GM19023 (cell line): ENCODE measurements around the gene TUBGCP6.

Experiments used
- ATAC-seq: cut with Tn5 transposase; IDR thresholded peaks from one replicate; pipeline ENCODE4 v1.9.1; 2021; ENCODE audit warnings: mild to moderate bottlenecking, moderate library complexity; ENCODE audit not compliant: unreplicated experiment

TUBGCP6 gene

DNA sequence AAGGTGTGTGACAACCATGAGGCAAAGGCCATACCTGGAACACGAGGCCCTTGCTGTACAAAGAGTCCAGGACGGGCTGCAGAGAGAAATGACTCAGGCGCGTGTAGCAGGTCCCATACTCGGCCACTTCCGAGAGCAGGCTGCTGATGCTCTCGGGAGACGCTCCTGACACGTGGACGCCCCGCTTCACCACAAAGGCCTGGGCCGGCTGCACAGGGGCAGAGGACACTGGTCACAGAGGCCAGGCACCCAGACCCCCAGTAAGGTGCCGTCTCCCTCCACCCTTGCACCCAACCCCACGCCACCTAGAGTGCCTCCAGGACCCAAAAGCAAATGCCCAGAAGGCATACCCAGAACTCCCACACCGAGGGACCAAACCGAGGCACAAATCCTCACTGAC, 15.5 kb downstream of the TUBGCP6 start:
- no peak for ATAC-seq

DNA sequence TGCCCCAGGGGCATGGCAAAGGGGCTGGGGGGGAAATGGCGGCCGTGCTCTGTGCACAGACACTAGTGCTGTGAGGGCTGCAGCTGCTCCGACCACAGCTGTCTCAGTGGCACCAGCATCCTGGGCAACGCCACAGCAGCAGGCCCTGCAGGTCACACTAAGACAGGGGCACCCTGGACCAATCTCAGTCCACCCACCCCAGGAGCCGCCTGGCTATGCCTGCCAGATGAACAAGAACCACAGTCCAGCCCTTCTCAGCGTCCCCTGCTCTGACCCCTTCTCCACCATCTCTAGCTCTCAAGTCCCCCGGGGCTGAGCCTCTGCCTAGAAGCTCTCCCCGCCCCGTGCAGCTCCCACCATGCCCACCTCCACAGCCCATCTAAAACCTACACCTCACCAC, 16.5 kb downstream of the TUBGCP6 start:
- no peak for ATAC-seq

DNA sequence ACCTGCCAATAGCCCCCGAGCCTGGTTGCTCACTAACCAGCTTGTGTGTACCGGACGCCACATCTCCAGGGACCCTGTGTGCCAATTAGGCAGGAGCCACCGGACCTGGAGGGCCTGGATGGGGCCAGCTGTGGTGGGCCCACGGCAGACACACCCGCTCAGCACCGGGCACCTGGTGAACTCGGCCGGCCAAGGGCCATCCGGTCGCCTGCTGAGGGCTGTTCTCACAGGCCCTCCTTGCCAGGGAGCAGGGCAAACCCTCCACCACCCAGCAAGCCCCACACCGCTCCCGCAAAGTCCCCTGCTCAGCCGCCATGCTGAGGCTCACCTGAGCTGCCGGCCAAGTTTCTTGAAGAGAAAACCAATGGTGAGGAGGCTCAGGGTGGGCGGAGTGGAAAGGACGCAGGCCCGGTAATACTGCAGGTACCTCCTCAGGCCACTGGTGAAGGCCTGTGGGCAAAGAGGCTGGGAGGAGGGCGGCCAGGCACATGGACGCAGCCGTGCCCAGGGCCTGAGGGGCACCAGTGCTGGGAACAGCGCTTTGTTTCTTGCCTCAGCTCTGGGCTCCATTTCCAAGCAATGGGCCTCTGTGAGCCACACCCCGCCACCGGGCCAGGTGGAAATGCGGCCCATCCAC, 17.1 kb downstream of the TUBGCP6 start:
- no peak for ATAC-seq

- no peak for ATAC-seq
These were observed 18.0 kb downstream of the TUBGCP6 start for GRCh38 chr22:50226875-50227165.

DNA sequence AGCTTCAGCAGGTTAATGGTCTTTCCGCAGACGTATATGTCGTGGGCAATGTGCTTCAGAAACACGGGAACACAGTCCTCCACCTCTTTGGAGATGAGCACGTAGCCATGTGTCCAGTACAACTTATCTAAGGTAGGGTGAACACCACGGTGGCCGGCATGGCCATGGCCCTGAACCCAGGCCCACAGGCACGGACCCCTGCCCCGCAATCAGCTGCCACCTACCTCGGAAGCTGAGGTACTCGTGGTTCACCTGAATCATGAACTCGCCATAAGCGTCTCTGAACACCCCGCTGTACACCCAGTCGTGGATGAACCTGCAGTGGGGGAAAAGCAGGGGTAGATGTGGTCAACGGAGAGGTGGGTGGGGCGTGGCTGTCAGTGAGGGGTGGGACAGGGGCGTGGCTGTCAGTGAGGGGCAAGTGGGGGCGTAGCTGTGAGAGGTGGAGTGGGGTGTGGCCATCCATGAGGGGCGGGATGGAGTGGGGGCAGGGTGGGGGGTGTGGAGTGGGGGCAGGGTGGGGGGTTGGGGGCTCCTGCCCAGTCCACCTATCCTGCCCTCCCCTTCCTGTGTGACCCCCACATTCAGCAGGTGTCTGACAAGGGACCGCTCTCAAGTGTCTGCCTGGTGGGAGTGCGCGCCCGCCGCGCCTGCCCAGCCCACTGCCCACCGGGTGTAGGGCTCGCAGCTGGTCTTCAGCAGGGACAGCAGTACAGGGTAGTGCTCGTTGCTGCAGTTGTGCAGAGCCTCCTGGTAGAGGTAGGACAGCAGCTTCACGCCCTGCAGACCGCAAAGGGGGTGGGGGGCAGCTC, 18.6 kb downstream of the TUBGCP6 start:
- ATAC-seq = no peak

DNA sequence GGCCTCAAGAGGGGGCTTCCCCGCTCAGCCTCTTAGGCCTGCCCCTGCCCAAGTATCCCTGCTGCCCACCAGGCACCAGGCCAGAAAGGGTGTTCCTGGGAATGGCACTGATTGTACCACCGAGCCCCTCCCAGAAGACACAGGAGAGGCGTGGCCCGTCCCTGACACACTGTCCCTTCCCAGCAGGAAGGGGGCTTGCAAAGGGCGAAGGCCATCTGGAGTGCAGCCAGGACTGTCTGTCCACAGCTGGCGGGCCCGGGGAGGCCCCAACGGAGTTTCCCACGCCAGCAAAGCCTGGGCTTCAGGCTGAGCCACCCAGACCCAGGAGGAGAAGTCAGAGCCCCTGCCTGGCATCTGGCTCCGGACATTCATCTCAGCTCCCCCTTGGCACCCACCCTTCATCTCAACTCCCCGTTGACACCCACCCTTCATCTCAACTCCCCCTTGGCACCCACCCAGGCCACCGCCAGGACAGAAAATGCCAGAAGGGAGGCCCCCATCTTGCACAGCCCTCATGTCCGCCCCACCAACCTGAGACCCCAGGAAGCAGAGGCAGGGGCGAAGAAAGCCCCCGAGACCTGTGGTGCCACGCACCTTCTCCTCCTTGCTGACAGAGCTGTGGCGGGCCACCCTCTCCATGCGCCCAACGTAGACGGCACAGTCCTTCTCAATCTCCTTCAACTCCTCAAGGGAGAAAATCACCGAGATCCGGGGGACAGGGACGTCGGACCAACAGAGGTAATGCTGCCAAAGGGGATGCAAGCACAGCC, 19.4 kb downstream of the TUBGCP6 start:
- no peak for ATAC-seq

GRCh38 chr22:50224071-50224470, 20.8 kb downstream of the TUBGCP6 start:
- ATAC-seq = no peak

DNA sequence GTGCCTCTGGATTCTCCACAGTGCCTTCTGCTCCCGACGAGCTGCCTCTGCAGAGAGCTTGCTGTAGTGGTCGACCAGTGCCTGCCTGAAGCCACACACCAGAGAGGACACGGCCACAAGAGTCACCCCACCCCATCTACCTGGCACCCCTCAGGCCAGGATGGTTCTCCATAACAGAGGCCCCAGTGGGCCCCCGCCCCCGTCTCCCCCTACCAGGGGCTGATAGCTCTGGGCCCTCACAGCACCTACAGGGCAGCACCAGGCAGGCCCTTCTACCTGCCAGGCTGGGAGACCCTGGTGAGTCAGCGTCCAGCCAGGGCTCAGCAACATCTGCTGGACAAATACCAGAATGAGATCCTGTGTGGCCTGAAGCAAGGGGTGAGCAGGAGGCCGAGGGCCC, 22.3 kb downstream of the TUBGCP6 start:
- no peak for ATAC-seq

- ATAC-seq = no peak
These were observed 23.2 kb downstream of the TUBGCP6 start for GRCh38 chr22:50221410-50222300.

GRCh38 chr22:50220603-50221409, 24.0 kb downstream of the TUBGCP6 start:
- no peak for ATAC-seq

GRCh38 chr22:50219800-50220602, 24.8 kb downstream of the TUBGCP6 start:
- ATAC-seq = no peak

DNA sequence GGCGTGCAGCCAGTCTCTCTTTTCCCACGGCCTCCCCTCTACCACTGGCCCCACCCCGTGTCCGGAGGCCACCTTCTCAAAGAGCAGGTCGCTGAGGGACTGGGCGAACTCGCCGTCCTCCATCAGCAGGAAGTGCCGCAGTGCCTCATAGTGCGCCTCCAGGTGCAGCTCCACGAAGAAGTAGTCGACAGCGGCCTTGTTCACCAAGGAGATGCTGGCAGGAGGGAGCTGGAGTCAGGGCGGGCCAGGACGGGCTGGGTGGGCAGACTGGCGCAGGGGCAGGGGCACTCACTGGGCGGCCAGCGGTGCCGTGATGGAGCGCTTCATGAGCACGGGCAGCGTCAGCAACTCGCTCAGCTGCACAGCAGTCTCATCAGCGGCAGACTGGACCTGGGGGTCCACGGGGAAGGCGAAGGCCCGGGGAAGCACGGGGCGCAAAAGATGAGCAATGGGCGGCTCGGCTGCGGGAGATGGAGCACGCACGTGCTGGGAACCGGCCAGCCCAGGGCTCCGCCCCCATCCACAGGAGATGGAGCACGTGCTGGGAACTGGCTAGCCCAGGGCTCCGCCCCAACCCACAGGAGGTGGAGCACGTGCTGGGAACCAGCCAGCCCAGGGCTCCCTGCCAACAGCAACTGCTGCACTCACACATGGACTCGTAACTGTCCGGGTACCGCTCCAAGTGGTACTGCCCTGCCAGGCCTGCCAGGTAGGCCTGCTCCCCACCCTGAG, 25.7 kb downstream of the TUBGCP6 start:
- ATAC-seq = no peak

- no peak for ATAC-seq
These were observed 26.4 kb downstream of the TUBGCP6 start for GRCh38 chr22:50218153-50218995.

DNA sequence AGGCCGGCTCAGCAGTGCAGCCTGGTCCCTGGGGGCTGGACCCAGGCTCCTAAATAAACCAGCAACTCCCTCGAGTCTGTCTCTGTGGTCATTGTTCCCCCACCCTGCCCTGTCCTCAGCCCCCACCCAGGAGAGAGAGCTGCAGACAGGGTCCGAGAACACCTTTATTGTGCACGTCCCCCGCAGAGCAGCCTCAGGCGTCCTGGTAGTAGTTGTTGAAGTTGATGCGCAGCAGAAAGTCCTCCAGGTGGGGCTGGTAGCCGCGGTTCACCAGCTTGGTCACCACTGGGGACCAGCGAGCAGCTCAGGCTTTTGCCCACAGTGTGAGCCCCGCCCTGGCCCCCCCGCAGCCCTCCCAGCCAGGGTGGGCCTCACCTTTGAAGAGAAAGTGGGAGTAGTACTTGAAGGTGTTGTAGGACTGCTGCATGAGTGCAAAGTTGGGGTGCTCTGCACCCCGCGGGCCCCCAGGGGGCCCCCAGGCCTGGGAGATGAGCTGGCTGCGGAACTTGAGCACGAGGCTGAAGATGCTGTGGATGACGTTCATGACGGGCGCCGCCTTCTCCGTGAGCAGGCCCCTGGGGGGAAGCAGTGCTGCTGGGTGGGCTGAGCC, 27.2 kb downstream of the TUBGCP6 start:
- no peak for ATAC-seq

- no peak for ATAC-seq
These were observed 27.9 kb downstream of the TUBGCP6 start for GRCh38 chr22:50216684-50217520.

GRCh38 chr22:50216055-50216683, 28.7 kb downstream of the TUBGCP6 start:
- ATAC-seq = no peak
